ENCODE results near the gene DNM3.

The DNM3 gene

DNA sequence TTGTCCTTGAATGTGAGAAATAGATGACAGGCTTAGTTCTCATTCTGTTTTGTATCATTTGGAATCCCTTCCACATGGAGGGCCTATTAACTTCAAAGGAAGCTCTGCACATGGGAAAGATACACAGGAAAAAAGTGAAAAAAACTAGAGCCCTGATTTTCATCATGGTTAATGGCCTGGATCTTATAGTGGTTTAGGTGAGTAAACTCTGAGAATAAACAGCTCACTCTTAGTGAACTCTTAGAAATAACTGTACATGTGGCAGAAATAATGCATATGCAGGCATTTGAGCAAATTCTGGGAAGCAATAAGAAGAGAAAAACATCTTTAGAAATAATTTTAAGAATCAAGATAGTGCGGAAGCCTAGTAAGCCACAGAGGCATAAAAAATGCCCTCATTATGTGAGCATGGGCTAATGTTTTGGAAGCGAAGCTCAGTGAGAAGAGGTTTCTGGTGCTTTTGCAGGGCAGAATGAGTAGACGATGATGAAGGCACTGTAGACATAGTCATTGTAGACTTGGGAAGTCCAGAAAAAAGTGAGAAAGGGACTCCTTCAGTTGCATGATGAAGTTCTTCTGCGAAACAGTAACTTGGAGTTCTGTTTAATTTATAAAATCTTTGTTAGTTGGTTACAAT lies 279.9 kb downstream of the DNM3 start:
- Histone ChIP-seq H3K4me2 (ENCODE audit: low read length) (no peak overlapping the region), H3K9me3 (ENCODE audit: control insufficient read depth, insufficient read depth, low read length) (no peaks in the 10 kb centered on the region; the same call in 1 of the 2 replicates), H3K27ac (ENCODE audit: low read depth, low read length) (no peak overlapping the region), H3K9me2 (replicated peaks; ENCODE audit: control insufficient read depth, low read length) (no peaks in the 10 kb centered on the region; the same call in 1 of the 2 replicates), H4K20me1 (ENCODE audit: control insufficient read depth, insufficient read depth, low read depth, low read length) (no peaks in the 10 kb centered on the region), H3K4me3 (ENCODE audit: low read length) (no peak overlapping the region), H3K27me3 (ENCODE audit: control insufficient read depth, low read length) (no peaks in the 10 kb centered on the region), H3K4me1 (ENCODE audit: control insufficient read depth, low read length) (no peaks in the 10 kb centered on the region), H3K79me2 (ENCODE audit: control insufficient read depth, low read length) (no peaks in the 10 kb centered on the region), H3F3A (ENCODE audit: control insufficient read depth, insufficient read depth) (no peaks in the 10 kb centered on the region), H3K36me3 (ENCODE audit: control insufficient read depth, low read length) (no peaks in the 10 kb centered on the region)
- no peak for TF ChIP-seq EZH2phosphoT487 (IDR thresholded peaks at IDR 0.05; ENCODE audit: borderline replicate concordance, low read length)
- TF ChIP-seq, protein P1, sequence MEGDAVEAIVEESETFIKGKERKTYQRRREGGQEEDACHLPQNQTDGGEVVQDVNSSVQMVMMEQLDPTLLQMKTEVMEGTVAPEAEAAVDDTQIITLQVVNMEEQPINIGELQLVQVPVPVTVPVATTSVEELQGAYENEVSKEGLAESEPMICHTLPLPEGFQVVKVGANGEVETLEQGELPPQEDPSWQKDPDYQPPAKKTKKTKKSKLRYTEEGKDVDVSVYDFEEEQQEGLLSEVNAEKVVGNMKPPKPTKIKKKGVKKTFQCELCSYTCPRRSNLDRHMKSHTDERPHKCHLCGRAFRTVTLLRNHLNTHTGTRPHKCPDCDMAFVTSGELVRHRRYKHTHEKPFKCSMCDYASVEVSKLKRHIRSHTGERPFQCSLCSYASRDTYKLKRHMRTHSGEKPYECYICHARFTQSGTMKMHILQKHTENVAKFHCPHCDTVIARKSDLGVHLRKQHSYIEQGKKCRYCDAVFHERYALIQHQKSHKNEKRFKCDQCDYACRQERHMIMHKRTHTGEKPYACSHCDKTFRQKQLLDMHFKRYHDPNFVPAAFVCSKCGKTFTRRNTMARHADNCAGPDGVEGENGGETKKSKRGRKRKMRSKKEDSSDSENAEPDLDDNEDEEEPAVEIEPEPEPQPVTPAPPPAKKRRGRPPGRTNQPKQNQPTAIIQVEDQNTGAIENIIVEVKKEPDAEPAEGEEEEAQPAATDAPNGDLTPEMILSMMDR (IDR thresholded peaks at IDR 0.05; ENCODE audit: low read depth, low read length, poor library complexity, severe bottlenecking), result no peak

DNA sequence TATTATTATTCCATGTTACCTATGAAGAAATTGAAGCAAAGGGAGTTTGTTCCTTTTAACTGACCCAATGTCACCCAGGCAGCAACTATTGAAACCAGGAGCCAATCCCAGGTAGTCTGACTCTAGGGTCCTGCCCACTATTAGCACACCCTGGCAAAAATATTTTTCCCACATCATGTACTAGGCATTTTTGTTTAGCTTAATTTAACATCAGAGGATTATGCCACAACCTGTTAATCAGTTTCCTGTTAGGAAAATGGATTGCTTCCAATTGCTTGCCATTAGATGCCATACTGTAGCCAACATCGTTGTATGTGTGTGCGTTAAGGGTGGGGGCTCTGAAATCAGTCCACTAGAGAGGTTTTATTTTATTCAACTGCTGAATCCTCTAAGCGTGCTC lies 281.1 kb downstream of the DNM3 start:
- Histone ChIP-seq H4K20me1 (ENCODE audit: control insufficient read depth, insufficient read depth, low read depth, low read length) (no peaks in the 10 kb centered on the region), H3K4me2 (ENCODE audit: low read length) (no peak overlapping the region), H3K79me2 (ENCODE audit: control insufficient read depth, low read length) (no peaks in the 10 kb centered on the region), H3F3A (ENCODE audit: control insufficient read depth, insufficient read depth) (no peaks in the 10 kb centered on the region), H3K4me1 (ENCODE audit: control insufficient read depth, low read length) (no peaks in the 10 kb centered on the region), H3K36me3 (ENCODE audit: control insufficient read depth, low read length) (no peaks in the 10 kb centered on the region), H3K9me2 (replicated peaks; ENCODE audit: control insufficient read depth, low read length) (no peaks in the 10 kb centered on the region; the same call in 1 of the 2 replicates), H3K27ac (ENCODE audit: low read depth, low read length) (no peak overlapping the region), H3K27me3 (ENCODE audit: control insufficient read depth, low read length) (no peaks in the 10 kb centered on the region), H3K9me3 (ENCODE audit: control insufficient read depth, insufficient read depth, low read length) (no peaks in the 10 kb centered on the region; the same call in 1 of the 2 replicates), H3K4me3 (ENCODE audit: low read length) (no peak overlapping the region)
- TF ChIP-seq, protein P1 (IDR thresholded peaks at IDR 0.05; ENCODE audit: low read depth, low read length, poor library complexity, severe bottlenecking), result no peak
- TF ChIP-seq EZH2phosphoT487 (IDR thresholded peaks at IDR 0.05; ENCODE audit: borderline replicate concordance, low read length), result no peak

DNA sequence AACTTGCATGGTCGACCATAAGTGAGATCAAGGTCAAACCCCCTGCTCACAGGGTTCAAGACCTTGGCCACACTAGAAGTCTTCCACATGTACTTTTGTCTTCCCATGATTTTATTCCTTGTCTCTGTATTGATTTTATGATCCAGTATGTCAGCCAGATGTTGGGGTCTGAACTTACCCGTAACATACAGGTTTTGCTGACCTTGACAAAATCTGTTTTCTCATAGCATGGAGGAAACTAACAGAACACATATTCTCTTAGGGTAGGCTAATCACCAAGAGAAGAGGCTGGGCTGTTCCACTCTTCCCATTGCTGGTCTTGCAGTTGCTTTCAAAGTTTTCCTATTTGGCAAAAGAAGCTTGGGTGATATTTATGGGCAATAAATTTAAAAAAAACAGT lies 284.0 kb downstream of the DNM3 start:
- Histone ChIP-seq H3K36me3 (ENCODE audit: control insufficient read depth, low read length) (no peaks in the 10 kb centered on the region), H4K20me1 (ENCODE audit: control insufficient read depth, insufficient read depth, low read depth, low read length) (no peaks in the 10 kb centered on the region), H3K9me3 (ENCODE audit: control insufficient read depth, insufficient read depth, low read length) (no peaks in the 10 kb centered on the region; the same call in 1 of the 2 replicates), H3K4me1 (ENCODE audit: control insufficient read depth, low read length) (no peaks in the 10 kb centered on the region), H3K27ac (ENCODE audit: low read depth, low read length) (no peak overlapping the region), H3K79me2 (ENCODE audit: control insufficient read depth, low read length) (no peaks in the 10 kb centered on the region), H3F3A (ENCODE audit: control insufficient read depth, insufficient read depth) (no peaks in the 10 kb centered on the region), H3K27me3 (ENCODE audit: control insufficient read depth, low read length) (no peaks in the 10 kb centered on the region), H3K9me2 (replicated peaks; ENCODE audit: control insufficient read depth, low read length) (no peaks in the 10 kb centered on the region), H3K4me3 (ENCODE audit: low read length) (no peak overlapping the region), H3K4me2 (ENCODE audit: low read length) (no peak overlapping the region)
- no peak for TF ChIP-seq EZH2phosphoT487 (IDR thresholded peaks at IDR 0.05; ENCODE audit: borderline replicate concordance, low read length)
- TF ChIP-seq, protein P1 (IDR thresholded peaks at IDR 0.05; ENCODE audit: low read depth, low read length, poor library complexity, severe bottlenecking), result no peak

Measured in DOHH2 (cell line).